HG03354 (cell line): ENCODE measurements around the gene KCTD3.

ENCODE experiments used
- ATAC-seq: cut with Tn5 transposase; IDR thresholded peaks from one replicate; pipeline ENCODE4 v1.9.1; 2021; ENCODE audit warnings: mild to moderate bottlenecking; ENCODE audit not compliant: unreplicated experiment, poor library complexity, severe bottlenecking

KCTD3 gene

DNA sequence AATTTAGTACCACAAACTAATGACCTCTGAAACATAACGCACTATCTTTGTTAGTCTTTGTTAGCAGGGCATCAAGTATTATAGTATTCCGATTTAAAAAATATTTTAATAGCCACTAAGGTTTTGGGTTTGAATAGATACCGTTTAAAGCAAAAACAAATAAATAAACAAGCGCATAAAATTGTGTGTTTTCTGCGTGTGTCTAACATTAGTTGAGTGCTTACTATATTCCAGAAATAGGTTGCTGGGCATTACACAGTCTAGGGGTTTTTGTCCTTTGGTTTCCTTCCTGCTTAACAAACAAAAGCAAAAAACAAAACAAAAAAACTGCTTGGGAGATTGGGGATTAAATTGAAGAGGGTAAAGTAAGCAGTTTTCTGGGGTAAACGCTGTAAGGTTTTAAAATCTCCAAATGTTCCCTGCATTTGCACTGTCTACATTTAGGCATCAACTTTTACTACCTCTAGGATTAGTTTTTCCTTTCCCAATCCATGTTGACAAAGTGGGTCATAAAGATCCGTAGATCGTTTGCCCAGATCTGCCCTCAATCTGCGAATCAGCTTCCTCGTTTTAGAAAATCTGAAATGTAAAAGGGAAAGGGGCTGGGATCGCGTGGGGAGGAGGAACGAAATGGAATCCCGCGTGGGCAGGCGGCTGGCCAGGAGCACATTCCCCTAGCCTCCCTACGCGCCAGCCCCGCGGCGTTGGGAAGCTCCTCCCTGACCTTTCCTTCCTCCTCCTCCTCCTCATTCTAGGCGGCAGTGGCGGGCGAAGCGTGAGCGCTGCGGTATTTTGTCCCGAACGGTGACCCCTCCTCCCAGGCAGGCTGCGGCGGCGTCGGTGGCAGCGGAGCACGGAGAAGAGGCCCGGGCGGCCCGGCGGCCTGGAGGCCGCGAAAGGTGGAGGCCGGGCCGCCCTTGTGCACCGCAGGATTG lies at the start of gene KCTD3:
Gene KCTD3, plus strand, starts transcription at position 749 of the 935 bp plus-strand sequence. CDS start 382 bp downstream, outside the sequence.
- peak; percentile 67 for ATAC-seq

DNA sequence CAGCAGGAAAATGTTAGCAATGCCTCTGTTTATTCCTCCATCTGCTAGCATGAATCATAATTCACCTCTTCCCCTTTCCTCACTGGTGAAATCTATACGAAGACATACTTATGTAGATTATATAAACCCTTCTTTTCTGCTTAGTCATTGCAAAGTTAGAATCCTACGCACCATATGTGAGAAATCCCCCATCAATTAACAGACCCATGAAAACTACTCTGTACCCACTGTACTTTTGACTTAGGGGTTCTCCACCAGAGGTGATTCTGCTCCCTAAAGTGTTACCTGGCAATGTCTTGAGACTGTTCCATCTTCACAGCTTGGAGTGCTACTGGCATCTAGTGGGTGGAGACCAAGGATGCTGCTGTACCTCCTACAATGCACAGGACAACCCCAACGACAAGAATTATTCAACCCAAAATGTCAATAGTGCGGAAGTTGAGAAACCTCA lies 49.6 kb upstream of the KCTD3 start:
- no peak for ATAC-seq

DNA sequence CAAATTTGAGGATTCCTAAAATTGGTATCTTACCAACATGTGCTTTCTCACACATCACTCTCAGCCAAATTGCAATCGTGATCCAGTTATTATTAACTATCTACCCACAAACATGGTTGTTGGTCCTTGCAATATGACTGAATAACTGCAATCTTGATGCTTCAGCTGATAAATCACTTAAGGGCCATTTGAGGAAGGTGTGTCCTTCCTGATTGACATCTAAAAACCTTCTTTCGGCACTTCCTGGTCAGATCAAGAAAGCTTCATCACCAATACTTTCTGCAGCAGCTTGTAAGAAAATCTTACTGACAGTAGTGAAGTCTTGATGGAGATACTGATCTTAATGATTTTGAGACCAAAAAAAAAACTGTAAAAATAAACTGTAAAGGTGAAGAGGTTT lies 48.5 kb upstream of the KCTD3 start:
- no peak for ATAC-seq

DNA sequence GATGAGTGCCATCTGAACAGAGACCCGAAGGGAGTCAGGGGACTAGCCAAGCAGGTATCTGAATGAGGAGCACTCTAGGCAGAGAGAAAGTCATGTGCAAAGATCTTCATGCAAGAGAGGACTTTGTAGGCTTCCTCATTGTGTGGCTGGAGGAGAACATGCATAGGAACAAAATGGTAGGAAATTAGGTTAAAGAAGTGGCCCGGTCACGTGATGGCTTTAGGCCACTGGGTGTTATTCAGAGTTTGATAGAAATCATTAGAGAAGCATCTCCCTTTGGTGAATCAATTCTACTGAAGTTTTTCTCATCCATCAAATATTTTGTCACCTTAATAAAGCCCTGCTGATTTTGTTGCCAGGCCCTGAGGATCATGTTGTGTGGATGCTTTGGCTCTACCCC lies 45.8 kb upstream of the KCTD3 start:
- ATAC-seq: no peak

DNA sequence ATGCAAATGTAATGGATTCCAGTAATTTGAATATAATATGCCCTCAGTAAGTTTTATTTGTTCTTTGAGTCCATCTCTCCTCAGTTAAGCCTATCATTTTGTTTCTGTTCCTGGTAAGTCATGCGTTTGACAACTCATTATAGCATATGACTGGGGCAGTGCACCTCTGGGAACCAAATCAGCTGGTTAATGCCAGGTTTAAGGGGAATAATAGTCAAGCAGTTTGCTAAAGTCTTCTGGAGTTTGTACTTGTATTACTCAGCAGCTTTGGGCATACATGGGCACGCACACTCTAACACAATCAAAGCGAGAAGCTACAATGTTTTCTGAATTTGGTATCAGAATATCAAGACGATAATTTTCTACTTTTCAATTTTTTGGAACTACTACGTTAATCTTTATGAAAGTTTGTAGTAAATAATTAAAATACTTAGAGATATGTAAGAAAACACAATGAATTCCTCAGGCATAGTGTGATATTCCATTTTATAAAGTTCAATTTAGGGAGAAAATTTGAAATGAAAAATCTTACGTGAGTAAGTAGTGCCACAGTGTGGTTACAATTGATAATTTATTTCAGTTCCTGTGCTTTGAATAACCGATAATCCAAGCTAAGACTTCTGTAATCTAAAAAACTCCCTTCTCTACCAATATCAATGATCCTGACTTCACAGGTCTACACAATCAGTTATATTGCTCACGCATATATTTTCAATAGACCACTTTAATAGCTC lies 43.8 kb upstream of the KCTD3 start:
- no peak for ATAC-seq

DNA sequence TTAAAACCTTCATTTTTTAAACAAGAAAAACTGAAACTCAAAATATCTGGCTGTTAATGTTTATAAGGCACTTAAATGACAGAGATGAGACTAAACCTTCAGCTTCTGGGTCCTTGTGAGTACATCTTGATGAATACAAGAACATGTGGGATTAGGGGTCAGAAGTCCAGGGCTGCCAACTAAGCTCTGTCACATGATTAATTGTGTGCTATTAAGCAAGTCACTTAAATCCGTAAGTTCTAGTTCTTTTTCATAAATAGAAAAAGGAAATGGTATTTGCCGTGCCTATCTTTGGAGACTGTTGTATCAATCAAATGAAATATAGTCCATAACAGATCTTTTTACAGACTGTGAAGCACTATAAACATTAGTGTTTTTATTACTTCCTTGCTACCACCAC lies 43.2 kb upstream of the KCTD3 start:
- no peak for ATAC-seq

DNA sequence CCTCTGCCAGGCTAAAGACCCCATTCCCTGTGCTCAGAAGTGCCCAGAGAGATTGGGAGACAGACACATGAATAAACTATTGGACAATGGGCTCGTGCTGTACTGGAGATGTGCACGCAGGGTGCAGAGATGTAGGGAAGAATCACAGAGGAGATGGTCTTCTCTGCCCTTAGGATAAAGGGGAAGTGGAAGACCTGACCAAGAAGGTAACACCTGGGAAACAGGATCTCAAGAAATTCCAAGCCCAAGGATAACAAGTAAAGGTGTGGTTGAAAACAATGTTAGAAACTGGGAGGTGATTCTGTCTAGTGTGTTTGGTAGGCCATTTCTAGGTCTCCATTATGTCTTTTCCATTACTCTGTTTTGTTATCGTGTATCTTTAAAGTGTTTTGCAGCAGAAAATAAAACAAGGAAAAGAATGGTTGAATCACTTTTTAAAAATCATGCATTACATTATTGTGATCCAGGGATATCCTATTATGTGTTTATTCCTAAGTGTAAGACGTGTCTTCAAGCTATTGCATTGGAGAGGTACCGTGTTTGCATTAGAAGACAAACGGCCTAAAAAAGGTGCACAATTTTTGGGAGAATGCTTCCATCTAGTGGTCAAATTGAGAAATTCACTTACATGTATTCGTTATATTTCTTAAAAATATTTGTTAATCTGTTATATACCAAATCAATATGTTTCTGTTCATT lies 40.8 kb upstream of the KCTD3 start:
- peak; percentile 55 for ATAC-seq

DNA sequence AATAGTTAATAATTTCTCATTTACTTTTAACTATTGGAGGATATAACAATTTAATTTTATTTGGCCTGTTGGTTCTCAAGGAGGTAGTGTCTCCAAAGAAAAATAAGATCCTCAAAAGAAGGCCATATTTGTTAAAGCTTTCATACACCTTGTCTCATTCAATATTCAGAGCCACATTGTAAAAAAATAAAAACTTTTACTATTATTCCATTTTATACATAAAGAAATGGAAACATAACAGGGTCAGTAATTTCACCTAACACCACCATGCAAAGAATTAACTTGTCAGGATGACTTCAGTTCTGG lies 40.3 kb upstream of the KCTD3 start:
- no peak for ATAC-seq

DNA sequence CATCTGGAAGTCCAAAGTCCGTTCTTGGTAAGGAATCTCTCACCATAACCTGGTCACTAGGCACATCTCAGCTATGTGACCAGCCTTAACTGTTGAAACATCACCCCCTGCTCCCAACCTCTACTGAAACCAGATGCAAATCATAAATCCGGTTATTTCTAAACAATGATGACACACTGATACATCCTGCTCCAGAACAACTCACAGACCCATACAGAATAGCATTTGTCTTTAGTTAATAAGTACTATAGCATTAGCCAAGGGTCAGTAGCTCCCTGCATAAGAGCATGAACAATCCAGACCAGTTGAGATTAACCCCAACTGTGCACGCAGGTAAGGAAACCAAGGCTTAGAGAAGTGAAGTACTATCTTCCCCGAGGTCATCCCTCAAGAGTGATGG lies 38.0 kb upstream of the KCTD3 start:
- ATAC-seq: peak; percentile 92

DNA sequence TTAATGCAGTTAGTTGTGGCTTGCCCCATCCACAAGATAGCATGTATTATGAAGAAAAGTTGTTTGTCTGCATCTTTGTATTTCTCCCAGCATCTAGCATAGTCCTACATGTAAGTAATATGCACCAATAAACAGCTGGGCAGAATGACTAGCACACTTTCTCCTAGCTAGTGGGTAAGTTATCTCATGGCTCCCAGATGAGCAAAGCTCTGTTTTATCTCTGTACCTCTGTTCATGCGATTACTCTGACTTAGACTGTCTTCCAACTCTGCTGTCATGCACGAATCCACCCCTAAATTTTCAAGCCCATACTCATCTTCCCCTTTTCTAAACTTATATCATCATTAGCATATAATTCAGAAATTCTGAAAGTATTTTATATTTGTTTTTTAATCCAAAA lies 37.5 kb upstream of the KCTD3 start:
- peak; percentile 13 for ATAC-seq

DNA sequence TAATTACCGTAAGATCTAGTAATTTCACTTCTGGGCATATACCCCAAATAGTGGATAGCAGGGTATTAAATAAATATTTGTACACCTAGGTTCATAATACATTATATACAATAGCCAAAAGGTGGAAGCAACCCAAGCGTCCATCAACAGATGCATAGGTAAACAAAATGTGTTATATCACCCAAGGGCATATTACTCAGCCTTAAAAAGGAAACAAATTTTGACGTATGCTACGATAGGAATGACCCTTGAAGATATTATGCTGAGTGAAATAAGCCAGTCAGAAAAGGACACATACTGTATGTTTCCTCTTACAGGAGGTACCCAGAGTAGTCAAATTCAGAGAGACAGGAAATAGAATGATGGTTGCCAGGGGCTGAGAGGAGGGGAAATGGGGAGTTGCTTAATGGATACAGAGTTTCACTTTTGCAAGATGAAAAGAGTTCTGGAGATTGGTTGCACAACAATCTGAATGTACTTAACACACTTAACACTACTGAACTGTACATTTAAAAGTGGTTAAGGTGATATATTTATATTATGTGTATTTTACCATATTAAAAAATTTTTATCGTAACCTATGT lies 36.6 kb upstream of the KCTD3 start:
- ATAC-seq: no peak

DNA sequence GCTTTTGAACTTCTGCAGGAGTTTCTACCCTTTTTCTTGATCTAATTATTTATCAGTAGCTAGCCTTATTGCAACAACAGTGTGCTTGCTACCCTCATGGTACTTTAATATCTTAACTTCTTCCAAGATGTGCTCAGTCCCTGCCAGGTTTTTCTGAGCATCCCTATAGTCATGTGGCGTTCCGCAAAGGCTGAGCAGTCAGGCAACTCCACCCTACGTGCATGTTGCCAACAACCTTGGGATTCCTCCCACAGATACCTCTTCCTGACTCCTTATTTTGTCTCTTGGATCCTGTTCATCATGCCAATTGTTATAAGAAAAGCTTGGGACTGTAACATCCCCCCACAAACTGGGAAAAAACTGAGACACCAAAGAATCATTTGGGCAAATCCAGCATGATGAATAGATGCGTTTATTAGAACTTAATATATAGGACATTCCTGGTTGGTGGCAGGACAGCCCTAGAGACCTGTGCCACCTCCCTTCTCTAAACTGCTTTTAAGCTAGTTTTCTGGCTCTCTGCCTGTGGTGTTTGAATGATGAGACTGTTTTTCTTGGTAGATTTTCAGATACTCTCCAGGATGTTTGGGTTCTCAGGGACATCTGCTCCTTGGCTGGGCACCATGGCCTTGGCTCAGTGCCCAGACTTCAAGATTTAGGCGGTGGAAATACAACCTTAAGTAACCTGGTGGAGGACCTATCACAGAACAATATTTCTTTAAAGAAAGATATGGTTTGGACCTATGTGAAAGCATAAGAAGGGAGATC lies 27.1 kb upstream of the KCTD3 start:
- no peak for ATAC-seq

DNA sequence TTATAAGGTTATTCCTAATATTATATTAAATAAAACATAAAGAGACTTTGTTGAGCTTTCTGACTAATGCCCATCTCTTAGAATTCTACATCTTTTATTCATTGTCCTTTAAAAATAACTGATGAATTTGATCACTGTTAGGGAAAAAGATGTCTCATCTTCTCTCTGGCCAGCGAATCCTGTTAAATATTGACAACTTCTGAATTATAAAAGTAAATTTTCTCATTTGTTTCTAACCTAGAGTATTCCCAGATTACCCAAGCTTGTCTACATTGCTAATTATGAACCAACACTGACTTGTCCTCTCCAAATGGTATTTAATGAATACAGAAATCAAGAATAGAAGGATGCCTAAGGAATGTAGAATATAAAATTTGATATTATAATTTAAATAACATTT lies 24.8 kb upstream of the KCTD3 start:
- ATAC-seq: no peak

DNA sequence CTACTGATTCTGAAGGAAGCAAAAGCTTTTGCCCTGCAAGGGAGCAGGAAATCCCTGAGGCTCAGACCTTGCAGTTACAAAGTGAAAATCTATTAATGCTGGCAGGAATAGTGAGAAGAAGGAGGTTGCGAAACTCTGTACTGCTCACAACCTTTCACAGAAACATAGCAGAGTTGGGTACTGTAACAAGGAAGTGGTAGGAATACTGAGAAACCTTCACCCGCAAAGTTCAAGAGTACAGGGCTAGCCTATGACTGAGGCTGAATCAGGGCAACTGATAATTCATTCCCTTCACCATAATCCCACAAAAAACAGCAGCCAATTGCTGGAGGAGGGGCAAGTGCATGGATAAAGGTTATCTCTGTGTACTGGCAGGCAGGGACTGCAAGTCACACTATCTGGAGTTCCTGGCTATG lies 23.9 kb upstream of the KCTD3 start:
- peak; percentile 93 for ATAC-seq

DNA sequence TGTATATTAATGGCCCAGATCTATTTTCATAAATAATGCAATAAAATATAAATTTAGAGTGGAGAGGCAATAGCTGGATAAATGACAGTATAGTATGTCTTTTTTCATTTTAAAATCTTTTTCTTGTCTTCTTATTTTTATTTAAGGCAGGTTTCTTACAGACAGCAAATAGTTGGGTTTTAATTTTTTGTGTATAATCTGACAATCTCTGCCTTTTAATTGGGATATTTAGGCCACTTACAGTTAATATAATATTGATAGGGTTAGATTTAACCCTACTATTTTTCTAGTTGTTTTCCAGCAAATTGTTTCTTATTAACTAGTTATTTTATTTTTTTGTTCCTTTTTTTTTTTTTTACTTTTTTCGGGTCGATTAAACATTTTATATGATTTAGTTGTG lies 23.3 kb upstream of the KCTD3 start:
- ATAC-seq: no peak

DNA sequence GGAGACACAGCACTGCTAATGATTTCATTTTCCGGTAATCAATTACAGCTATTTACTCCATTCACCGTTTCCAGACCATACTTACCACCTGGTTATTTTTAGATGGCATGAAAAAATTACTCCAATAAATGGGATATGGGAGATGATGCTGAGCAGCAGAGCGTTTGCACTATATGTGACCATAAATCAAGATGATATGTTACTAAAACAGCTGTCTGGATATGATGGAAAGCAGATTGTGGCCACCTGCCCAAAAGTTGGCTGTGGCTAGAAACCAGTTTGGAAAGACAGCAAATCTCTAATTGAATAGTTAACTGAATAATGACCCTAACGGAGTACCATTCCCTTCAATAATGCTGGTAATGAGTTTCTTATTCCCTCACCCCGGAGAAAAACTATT lies 22.5 kb upstream of the KCTD3 start:
- no peak for ATAC-seq

DNA sequence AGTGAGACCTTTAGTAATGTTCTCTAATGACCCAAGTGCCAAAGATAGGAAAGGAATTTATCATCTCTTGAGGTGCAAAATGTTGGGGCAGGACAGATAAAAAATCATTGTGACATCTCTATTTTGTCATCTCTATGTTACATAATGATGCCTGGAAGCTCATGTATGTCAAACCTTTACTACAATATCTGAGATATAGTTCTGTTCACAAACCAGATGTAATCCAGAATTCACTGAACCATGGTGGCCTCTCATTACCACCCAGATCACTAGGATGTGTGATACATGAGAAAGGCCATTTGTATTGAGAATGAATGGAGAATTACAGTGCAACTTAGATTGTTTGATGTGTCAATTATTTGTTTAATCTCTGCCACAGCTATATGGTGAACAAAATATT lies 22.0 kb upstream of the KCTD3 start:
- ATAC-seq: no peak

DNA sequence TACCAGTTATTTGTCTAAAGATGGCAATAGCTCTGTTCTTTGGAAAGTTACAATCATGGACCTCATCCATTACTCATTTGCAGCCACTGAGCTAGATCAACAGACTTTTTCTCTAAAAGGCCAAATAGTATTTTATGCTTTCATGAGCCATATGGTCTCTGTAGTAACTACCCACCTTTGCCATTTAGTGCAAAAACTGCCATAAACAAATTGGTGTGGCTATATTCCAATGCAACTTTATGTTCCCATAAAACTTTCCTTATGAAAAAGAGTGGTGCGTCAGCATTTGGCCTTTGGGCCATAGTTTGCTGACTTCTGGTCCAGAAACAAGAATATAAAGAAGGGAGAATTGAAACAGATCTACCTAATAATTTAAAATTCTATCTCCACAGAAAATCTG lies 20.1 kb upstream of the KCTD3 start:
- ATAC-seq: no peak

DNA sequence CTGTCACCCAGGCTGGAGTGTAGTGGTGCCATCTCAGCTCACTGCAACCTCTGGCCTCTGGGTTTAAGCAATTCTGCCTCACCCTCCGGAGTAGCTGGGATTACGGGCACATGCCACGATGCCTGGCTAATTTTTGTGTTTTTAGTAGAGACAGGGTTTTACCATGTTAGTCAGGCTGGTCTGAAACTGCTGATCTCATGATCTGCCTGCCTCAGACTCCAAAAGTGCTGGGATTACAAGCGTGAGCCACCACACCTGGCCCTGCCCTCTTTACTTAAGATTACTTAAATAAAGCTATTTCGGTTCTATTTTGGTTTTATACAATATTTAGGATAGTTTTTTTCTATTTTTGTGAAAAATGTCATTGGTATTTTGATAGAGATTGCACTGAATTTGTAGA lies 15.3 kb upstream of the KCTD3 start:
- no peak for ATAC-seq
